Stomach (tissue), 4 donors: ENCODE results near the gene F5.

Source experiments
- CTCF ChIP-seq, 7 experiments: fragments of 450-650 bp in 4 of 7; fragments of 200-600 bp in 3 of 7; sonication (generic) in 3 of 7; IDR thresholded peaks; one replicate each; pipeline ENCODE4 v1.5.1; 2016 to 2019; ENCODE audit warnings: antibody characterized with exemption in 7 of 7, control low read depth in 2 of 7, mild to moderate bottlenecking in 1 of 7
- POLR2AphosphoS5 ChIP-seq, 3 donors: sonication (generic); formaldehyde crosslinking; IDR thresholded peaks; one replicate each; pipeline ENCODE4 v1.6.1; 2016; ENCODE audit warnings: antibody characterized with exemption in 3 of 3

GRCh38 chr1:169486281-169487051, 99.8 kb downstream of the F5 start:
- TF ChIP-seq CTCF (IDR thresholded peaks at IDR 0.05) (no peak), POLR2AphosphoS5 (IDR thresholded peaks at IDR 0.05) (no peak)
